Astrocyte of the cerebellum (primary cell): ENCODE measurements around the gene CTSH.
A peak's percentile ranks its signal among the peaks of the same experiment; 100 is the strongest.

Experiments used
- DNase-seq: peaks from one replicate; pipeline ENCODE4 v3.0.0-alpha.2; 2011; ENCODE audit warnings: low read depth
- H3K4me3 ChIP-seq: 2 replicates; pipeline ENCODE4 v1.5.1; 2011; ENCODE audit warnings: mild to moderate bottlenecking, low read depth, low read length, moderate library complexity
- in situ Hi-C: cut with HindIII; loops from 2 replicates; pipeline ENCODE4 v1.10.0; 2017; ENCODE audit warnings: low sequenced_read_pairs
- TF ChIP-seq, protein P1 (sequence below): IDR thresholded peaks from 2 replicates; pipeline ENCODE4 v1.5.1; 2012; ENCODE audit warnings: low read length, low read depth, moderate library complexity, mild to moderate bottlenecking; ENCODE audit errors: missing control alignments

CTSH gene

DNA sequence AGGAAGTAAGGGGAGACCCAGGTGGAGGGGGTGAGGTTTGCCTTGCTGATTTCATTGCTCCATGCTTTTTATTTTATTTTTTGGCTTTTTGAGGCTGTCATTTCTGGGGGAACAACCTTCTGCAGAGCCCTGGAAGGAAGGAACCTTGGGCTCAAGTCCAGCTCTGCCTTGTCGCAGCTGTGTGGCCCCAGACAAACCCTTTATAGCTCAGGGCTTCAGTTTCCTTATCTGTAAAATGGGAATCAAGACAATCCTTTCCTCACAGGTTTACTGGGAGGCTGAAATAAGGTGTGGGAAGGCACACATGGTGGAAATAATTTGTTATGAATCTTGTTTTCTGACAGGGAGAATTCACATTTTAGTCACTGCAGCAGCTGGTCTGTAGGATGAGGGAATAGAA, 45.4 kb upstream of the CTSH start:
- TF ChIP-seq, protein P1, sequence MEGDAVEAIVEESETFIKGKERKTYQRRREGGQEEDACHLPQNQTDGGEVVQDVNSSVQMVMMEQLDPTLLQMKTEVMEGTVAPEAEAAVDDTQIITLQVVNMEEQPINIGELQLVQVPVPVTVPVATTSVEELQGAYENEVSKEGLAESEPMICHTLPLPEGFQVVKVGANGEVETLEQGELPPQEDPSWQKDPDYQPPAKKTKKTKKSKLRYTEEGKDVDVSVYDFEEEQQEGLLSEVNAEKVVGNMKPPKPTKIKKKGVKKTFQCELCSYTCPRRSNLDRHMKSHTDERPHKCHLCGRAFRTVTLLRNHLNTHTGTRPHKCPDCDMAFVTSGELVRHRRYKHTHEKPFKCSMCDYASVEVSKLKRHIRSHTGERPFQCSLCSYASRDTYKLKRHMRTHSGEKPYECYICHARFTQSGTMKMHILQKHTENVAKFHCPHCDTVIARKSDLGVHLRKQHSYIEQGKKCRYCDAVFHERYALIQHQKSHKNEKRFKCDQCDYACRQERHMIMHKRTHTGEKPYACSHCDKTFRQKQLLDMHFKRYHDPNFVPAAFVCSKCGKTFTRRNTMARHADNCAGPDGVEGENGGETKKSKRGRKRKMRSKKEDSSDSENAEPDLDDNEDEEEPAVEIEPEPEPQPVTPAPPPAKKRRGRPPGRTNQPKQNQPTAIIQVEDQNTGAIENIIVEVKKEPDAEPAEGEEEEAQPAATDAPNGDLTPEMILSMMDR = no peak
- no peak for DNase-seq
- no peak overlapping the region for H3K4me3 ChIP-seq
- in situ Hi-C loops = no loop called here

DNA sequence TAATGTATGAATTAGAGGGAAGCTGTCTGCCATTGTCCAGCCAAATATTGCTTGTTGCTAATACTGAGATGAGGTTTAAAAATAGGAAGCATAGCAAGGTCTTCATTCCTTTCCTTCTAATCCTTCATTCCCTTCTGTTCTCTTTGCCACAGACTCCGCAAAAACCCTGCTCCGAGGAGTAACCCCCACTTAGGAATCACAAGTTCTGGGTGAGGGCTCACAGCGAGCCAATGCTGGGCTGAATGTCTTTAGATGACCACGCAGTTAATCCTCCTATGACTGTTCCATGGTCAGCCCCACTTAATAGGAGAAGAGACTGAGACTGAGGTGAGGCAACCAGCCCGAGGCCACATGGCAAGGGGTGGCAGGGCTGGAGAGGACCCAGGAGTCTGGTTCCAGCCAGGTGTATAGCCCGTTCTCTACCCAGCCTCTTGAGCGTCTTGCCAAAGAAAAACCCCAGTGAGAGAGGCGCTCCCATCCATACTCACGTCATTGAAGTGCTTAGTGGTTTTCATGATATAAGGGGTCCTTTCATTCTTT, 44.9 kb upstream of the CTSH start:
- in situ Hi-C loops = no loop called here
- TF ChIP-seq, protein P1 = no peak

DNA sequence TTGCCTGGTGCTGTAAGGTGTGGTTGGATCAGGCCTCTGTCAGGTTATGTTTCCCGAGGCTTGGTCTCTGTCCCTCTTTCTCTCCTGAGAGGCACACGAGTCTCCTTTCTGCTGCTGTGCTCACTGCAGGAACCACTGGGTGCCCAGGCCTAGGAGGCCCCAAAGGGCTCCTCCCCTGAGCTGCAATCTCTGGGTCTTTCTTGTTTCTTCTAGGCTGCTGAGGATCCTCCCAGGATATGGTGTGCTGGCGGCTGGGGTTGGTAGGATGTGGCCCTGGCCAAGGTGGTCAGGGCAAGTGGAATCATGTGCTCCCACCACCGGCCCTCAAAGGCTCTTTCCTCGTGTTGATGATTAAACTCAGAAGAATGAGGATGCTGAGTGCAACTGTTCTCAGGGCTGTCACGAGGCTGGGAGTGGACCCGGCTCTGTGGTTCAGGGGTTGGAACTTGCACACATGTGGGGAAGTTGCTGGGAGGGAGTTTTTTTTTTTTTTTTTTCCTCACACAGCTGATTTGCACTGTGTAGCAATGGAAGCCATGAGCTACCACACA, 43.6 kb upstream of the CTSH start:
- TF ChIP-seq, protein P1 = no peak

More for the DNA sequence above, 44.9 kb upstream of the CTSH start:
- no peak for DNase-seq
- H3K4me3 ChIP-seq = no peak overlapping the region

DNA sequence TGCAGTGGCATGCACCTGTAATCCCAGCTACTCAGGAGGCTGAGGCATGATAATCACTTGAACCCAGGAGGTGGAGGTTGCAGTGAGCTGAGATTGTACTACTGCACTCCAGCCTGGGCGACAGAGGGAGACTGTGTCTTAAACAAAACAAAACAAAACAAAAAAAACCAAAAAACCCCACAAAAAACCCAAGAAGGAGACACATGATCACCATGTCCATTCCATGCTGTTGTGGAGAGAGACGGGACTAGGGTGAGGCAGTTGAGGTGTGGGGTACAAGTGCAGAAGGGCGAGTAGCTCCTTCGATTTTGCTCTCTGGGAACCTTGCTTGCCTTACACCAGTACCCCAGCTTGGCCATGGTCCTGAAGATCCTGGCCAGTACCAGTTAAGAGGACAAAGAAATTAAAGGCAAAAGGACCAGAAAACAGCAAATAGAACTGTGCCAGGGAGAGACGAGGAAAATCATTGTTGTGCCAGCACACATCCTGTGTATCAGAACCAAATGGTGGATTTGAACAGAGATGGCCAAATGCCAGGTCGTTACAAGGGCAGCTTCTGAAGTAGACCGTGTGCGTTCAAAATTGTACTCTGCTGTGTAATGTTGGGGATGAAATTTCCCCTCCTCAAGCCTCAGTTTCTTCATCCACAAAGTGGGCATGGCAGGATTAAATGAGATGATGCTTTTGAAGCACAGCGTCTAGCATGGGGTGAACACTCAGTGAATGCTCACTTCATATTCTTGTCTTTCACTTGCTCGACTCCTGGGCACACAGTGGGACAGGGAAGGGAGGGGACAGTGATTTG, 42.9 kb upstream of the CTSH start:
- TF ChIP-seq, protein P1 = no peak
- H3K4me3 ChIP-seq = no peak overlapping the region
- in situ Hi-C loops = no loop called here
- no peak for DNase-seq

More for the DNA sequence above, 43.6 kb upstream of the CTSH start:
- peak; percentile 97 for DNase-seq
- no peak overlapping the region for H3K4me3 ChIP-seq
- in situ Hi-C loops = no loop called here

DNA sequence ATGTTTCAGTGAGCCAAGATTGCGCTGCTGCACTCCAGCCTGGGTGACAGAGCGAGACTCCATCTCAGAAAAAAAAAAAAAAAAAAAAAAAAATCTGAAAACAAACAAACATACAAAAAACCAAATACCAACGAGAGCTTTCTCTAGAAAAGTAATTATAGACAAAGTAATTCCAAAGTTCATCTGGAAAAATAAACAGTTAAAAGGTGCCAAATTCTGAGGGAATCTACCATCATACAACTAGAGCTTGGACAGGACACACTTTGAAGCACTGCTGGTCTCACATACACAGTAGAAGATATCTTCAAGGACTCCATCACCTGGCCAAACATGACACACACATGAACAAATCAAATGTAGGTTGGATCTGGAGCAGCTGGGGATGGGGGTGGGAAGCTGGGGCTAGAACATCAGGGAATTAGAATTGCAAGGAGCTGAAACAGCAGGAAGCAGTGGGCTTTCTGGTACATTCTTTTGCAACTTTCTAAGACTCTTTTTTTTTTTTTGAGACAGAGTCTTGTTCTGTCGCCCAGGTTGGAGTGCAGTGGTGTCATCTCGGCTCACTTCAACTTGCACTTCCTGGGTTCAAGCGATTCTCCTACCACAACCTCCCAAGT, 41.1 kb upstream of the CTSH start:
- in situ Hi-C loops = no loop called here
- no peak overlapping the region for H3K4me3 ChIP-seq
- TF ChIP-seq, protein P1 = no peak
- no peak for DNase-seq

DNA sequence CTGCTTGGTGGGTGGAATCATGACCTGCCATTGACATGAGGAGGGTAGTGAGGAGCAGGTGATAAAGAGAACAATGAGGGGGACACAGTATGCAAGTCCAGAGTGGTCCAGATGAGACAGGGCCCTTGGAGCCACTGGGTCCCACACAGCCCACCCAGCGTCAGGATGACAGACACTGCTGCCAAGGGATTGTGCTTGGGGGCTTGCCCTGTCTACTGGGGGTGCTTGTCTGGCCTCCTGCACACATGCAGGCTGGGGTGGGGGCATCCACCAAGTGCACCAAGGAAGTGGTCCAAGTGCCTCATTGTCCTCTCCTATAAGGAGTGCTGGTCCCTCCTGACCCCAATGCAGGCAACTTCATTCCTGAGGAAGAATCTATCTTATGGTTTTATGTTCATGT, 39.2 kb upstream of the CTSH start:
- no peak for DNase-seq
- in situ Hi-C loops = no loop called here
- TF ChIP-seq, protein P1 = no peak
- H3K4me3 ChIP-seq = no peak overlapping the region
